Colonic mucosa (tissue), 4 donors: Measurements from ENCODE around the gene ARHGAP6. TPM values are rescaled to one million over a fixed set of nuclear protein-coding genes. Genes with fewer than 3 reads are reported as not detected.
"Not testable (repeated sequence)": the region's sequence is repeated elsewhere in the genome, so short reads cannot be mapped to it uniquely, and the experiment has no call there.

Experiments used
- DNase-seq: peaks from one replicate; pipeline ENCODE4 v3.0.0-alpha.2; 2020
- H3K27ac ChIP-seq: fragments of 200-600 bp; one replicate; pipeline ENCODE4 v1.8.0; 2021
- H3K27me3 ChIP-seq: fragments of 200-600 bp; one replicate; pipeline ENCODE4 v1.8.0; 2021
- H3K36me3 ChIP-seq: fragments of 200-600 bp; one replicate; pipeline ENCODE4 v1.8.0; 2021
- H3K4me1 ChIP-seq: fragments of 200-600 bp; one replicate; pipeline ENCODE4 v1.8.0; 2021; ENCODE audit warnings: mild to moderate bottlenecking
- H3K4me3 ChIP-seq: fragments of 200-600 bp; one replicate; pipeline ENCODE4 v1.8.0; 2021
- H3K9ac ChIP-seq, 2 donors: one replicate each; pipeline ENCODE4 v1.7.0; 2013; ENCODE audit warnings: control low read depth in 2 of 2, low read depth in 2 of 2, low read length in 2 of 2
- H3K9me3 ChIP-seq: fragments of 200-600 bp; one replicate; pipeline ENCODE4 v1.8.0; 2021
- CTCF ChIP-seq: fragments of 200-600 bp; IDR thresholded peaks from one replicate; pipeline ENCODE4 v1.8.0; 2022; ENCODE audit warnings: antibody characterized with exemption, mild to moderate bottlenecking
- intact Hi-C: fragments of 100-400 bp; cut with DNase I; formaldehyde crosslinking; loops from one replicate; pipeline ENCODE4 v1.14.1; 2022
- total RNA-seq, 2 donors: library from RNA; stranded (reverse); fragmentation: NEBNext Ultra II Directional in 1 of 2; extraction: Animal tissue kit (Norgen Biotek cat#: 25700) in 1 of 2; gene quantifications; one replicate each; pipeline ENCODE4 v1.2.1, GENCODE V29; 2021
- donor health status: healthy.
- donor health status: DM: no; HTN: no; CAD: no.
- donor health status: DM: no; HTN: no; CAD: no.

The ARHGAP6 gene
- total RNA-seq, 2 donors from 2014 or later, result 1.1 to 5.0 TPM

GRCh38 chrX:11532291-11533078 is 133.2 kb downstream of the ARHGAP6 start:
- Histone ChIP-seq H3K9me3 (no peaks in the 10 kb centered on the region), H3K27ac (no peak overlapping the region), H3K4me1 (no peaks in the 10 kb centered on the region), H3K9ac (no peak overlapping the region), H3K4me3 (no peak overlapping the region), H3K27me3 (no peaks in the 10 kb centered on the region), H3K36me3 (no peaks in the 10 kb centered on the region)
- DNase-seq, result no peak
- intact Hi-C loops, result loop anchor here (5.0 kb wide), 1 partner anchor 235 kb away; no protein-coding TSS in a partner anchor
- TF ChIP-seq CTCF, result no peak

- Histone ChIP-seq H3K4me3 (no peak overlapping the region), H3K9me3 (no peaks in the 10 kb centered on the region), H3K27ac (no peak overlapping the region), H3K4me1 (no peaks in the 10 kb centered on the region), H3K9ac (no peak overlapping the region), H3K27me3 (no peaks in the 10 kb centered on the region), H3K36me3 (no peaks in the 10 kb centered on the region)
- intact Hi-C loops, result loop anchor here (2.0 to 5.0 kb wide), 2 partner anchors 236 to 388 kb away; no protein-coding TSS in a partner anchor
- no peak for TF ChIP-seq CTCF
- DNase-seq, result no peak
Observed at GRCh38 chrX:11531226-11531625, 134.5 kb downstream of the ARHGAP6 start.

DNA sequence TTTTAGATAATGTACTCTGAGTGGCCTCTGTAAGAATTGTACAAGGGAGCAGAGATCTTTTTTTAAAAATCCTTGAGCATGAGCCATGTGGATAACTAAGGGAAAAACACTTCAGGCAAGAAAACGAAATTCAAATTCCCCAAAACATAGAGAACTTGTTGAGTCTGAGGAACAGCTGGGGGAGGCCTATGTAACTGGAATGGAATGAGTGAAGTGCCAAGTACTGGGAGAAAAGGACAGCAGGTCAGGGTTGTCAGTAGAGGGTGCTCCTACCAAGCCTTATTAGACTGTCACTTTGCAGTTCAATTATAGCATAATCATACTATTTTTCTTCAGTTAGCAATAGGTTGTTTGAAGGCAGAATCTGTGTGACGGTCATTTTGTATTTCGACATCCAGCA is 135.1 kb downstream of the ARHGAP6 start:
- H3K9ac ChIP-seq, result no peak overlapping the region
- no peaks in the 10 kb centered on the region for H3K36me3 ChIP-seq
- no peak for TF ChIP-seq CTCF
- intact Hi-C loops, result loop anchor here (2.0 to 5.0 kb wide), 2 partner anchors 237 to 388 kb away; no protein-coding TSS in a partner anchor
- H3K4me3 ChIP-seq, result no peak overlapping the region
- H3K27ac ChIP-seq, result no peak overlapping the region
- no peaks in the 10 kb centered on the region for H3K4me1 ChIP-seq
- H3K9me3 ChIP-seq, result no peaks in the 10 kb centered on the region
- no peaks in the 10 kb centered on the region for H3K27me3 ChIP-seq
- no peak for DNase-seq

DNA sequence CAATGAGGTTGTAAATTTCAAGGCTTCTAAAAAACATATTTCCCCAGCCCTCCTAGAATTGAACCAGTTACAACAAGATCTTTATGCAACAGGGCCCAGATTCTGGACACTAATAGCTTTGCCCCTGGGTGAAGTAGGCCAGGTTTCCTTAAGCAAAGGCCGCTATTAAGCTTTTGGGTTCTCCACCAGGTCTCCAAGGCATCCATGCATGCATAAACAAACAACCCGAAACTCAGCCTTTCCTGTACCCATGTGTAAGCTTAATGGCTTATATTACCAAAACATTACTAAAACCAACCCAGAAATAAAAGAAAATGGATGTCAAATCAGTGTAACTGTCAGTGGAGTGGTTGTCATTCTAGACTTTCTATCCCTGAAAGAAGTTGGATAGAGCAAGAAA is 137.1 kb downstream of the ARHGAP6 start:
- no peaks in the 10 kb centered on the region for H3K36me3 ChIP-seq
- no peaks in the 10 kb centered on the region for H3K4me1 ChIP-seq
- no peak overlapping the region for H3K9ac ChIP-seq
- H3K9me3 ChIP-seq, result no peaks in the 10 kb centered on the region
- H3K27ac ChIP-seq, result no peak overlapping the region
- no peak for TF ChIP-seq CTCF
- no peak for DNase-seq
- intact Hi-C loops, result no loop called here
- no peaks in the 10 kb centered on the region for H3K27me3 ChIP-seq
- no peak overlapping the region for H3K4me3 ChIP-seq

GRCh38 chrX:11525685-11526084 is 140.0 kb downstream of the ARHGAP6 start:
- H3K4me3 ChIP-seq, result no peak overlapping the region
- H3K27me3 ChIP-seq, result no peaks in the 10 kb centered on the region
- intact Hi-C loops, result no loop called here
- no peak for TF ChIP-seq CTCF
- H3K27ac ChIP-seq, result no peak overlapping the region
- H3K9ac ChIP-seq, result no peak overlapping the region
- no peaks in the 10 kb centered on the region for H3K9me3 ChIP-seq
- H3K4me1 ChIP-seq, result no peaks in the 10 kb centered on the region
- DNase-seq, result no peak
- H3K36me3 ChIP-seq, result no peaks in the 10 kb centered on the region

- H3K27me3 ChIP-seq, DNase-seq, H3K9me3 ChIP-seq, H3K4me1 ChIP-seq, H3K9ac ChIP-seq, H3K27ac ChIP-seq, H3K4me3 ChIP-seq, intact Hi-C loops, H3K36me3 ChIP-seq: not testable (repeated sequence)
Observed at GRCh38 chrX:11519234-11519633, 146.5 kb downstream of the ARHGAP6 start.
